Muscle of leg (tissue), 11 donors: Measurements from ENCODE around the gene SFR1. TPM values are rescaled to one million over a fixed set of nuclear protein-coding genes. Genes with fewer than 3 reads are reported as not detected.

Source experiments
- DNase-seq: peaks from one replicate; pipeline ENCODE4 v3.0.0; 2013
- H3K27ac ChIP-seq: one replicate; pipeline ENCODE4 v1.5.1; 2013; ENCODE audit warnings: mild to moderate bottlenecking, low read length, control low read depth
- H3K27me3 ChIP-seq: one replicate; pipeline ENCODE4 v1.6.1; 2013; ENCODE audit warnings: low read length; ENCODE audit not compliant: control insufficient read depth, insufficient read depth
- H3K36me3 ChIP-seq: one replicate; pipeline ENCODE4 v1.6.1; 2013; ENCODE audit warnings: low read length; ENCODE audit not compliant: control insufficient read depth, insufficient read depth
- H3K4me1 ChIP-seq: one replicate; pipeline ENCODE4 v1.6.1; 2013; ENCODE audit warnings: low read length; ENCODE audit not compliant: control insufficient read depth, insufficient read depth
- H3K4me3 ChIP-seq: one replicate; pipeline ENCODE4 v1.5.1; 2013; ENCODE audit warnings: low read length, control low read depth
- H3K9me3 ChIP-seq: replicated peaks from 2 replicates; pipeline ENCODE4 v1.6.1; 2013; ENCODE audit warnings: low read depth, low read length; ENCODE audit not compliant: control insufficient read depth
- WGBS: methylation state at CpG from one replicate; pipeline ENCODE4 v1.1.5; 2013; ENCODE audit warnings: missing lambda C conversion rate; ENCODE audit not compliant: insufficient coverage; 5-methylcytosine and 5-hydroxymethylcytosine counted together
- polyA plus RNA-seq, 8 donors: library from polyadenylated mRNA; unstranded; fragments of 120-200 nt; gene quantifications; one replicate each; pipeline versions ENCODE4 v1.2.1 to v1.2.3, GENCODE V29; 2013; ENCODE audit warnings: inconsistent platforms in 1 of 8, low replicate concordance in 1 of 8; ENCODE audit not compliant: insufficient read length in 8 of 8, insufficient read depth in 1 of 8
- total RNA-seq: library from RNA; stranded (reverse); fragments of 120-200 nt; gene quantifications from one replicate; pipeline ENCODE4 v1.2.4, GENCODE V29; 2013

The SFR1 gene
- total and polyA plus RNA-seq, 9 donors: 5.1 to 7.0 (median 5.9) TPM

DNA sequence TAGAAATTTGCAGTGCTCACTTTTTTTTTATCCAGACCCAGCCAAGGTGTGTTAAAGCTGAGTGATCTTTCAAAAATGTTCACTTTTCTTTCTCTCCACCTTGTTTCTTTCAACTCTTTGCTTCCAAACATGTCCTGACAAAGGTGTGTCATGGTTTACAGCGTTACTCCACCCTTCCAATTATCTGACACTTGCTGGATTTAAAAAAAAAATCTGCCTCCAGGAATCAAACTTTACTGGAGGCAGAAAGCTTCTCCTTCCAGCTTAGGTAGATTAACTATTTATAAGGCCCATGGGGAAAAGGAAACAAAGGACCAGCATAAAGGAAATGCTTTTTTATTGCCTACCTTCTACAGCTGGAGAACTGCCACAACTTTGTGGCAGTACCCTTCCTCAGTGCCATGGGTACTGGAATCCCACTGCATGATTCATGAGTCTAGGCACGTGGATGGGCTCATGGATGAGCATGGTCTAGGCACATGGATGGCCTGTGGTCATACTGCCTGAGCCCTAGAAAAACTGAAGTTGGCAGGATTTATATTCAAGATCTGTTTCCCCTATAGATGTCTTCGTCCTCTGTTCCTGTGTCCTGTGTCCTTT is 36.1 kb upstream of the SFR1 start, which contains the start of gene COL17A1:
Gene COL17A1 (minus strand): TSS at position 80 of the 600 bp plus-strand sequence. CDS start 5,207 bp downstream, outside the sequence.
- 68% methylated on average over 2 of the region's 3 CpGs for WGBS
- H3K27me3 ChIP-seq: peaks cover 2% of the 10 kb centered on the region
- no peaks in the 10 kb centered on the region for H3K36me3 ChIP-seq
- H3K9me3 ChIP-seq: no peaks in the 10 kb centered on the region
- no peak within 1 kb of the TSS for H3K4me3 ChIP-seq
- no peak for DNase-seq
- no peaks in the 10 kb centered on the region for H3K4me1 ChIP-seq
- no peak within 1 kb of the TSS for H3K27ac ChIP-seq

DNA sequence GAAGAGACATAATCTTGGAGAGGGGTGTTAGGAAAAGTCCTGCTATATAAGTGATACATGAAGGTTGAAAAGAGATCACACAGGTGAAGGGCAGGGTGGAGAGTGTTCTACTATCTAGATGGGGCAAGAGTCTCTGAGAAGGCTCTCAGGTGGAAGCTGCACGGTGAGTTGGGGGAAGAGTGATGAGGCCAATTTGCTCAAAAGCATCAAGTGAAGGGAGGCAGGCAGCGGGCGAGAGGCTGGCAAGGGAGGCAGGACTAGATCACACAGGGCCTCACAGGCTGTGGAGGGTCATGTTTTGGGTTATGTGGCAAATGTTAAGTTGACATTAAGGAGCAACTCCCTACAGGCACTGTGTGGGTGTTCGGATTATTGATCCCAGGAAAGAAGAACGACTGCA is 33.7 kb upstream of the SFR1 start:
- Histone ChIP-seq H3K36me3 (no peaks in the 10 kb centered on the region), H3K27me3 (no peaks in the 10 kb centered on the region), H3K9me3 (no peaks in the 10 kb centered on the region), H3K27ac (no peak overlapping the region), H3K4me3 (no peak overlapping the region), H3K4me1 (no peaks in the 10 kb centered on the region)
- DNase-seq: no peak
- WGBS: 86% methylated on average over 3 of the region's 5 CpGs

DNA sequence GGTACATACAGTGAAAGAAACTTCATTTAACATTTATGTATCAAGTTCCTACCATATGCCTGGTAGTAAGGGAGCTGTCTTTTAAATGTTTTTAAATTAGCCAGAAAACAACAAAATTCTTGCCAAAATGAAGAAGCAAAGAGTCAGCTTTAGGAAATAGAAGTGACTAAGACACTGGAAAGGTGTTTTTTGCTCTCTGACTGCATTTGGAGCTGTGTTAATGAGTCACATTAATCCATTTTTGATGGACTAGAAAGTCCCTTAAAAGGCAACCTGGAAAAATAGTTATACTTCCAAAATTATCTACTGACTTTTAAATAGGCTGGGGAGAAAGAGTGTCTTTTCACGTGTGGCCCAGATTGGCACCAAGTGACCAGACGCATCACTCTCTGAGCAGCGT is 32.4 kb upstream of the SFR1 start:
- no peaks in the 10 kb centered on the region for H3K27me3 ChIP-seq
- WGBS: 75% methylated on average over 2 of the region's 3 CpGs
- no peaks in the 10 kb centered on the region for H3K9me3 ChIP-seq
- H3K27ac ChIP-seq: no peak overlapping the region
- no peak for DNase-seq
- H3K4me1 ChIP-seq: no peaks in the 10 kb centered on the region
- H3K4me3 ChIP-seq: no peak overlapping the region
- H3K36me3 ChIP-seq: no peaks in the 10 kb centered on the region

DNA sequence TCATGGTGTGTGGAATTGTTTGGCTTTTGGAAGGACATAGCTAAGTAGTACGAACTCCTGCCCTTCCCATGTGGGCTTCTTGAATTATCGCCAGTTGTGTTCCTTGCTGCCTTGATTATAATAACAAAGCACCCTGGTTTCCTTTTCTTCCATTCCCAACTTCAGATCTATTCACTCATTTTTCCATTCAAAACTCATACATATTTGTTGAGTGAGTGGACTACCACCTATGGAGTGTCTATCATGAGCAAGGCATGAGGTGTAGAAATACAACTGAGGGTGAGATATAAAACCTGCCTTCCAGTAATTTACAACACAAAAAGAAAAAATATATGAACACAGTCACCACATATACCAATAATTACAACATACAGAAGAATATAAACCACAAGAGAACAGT is 31.4 kb upstream of the SFR1 start:
- H3K4me1 ChIP-seq: no peaks in the 10 kb centered on the region
- no peak for DNase-seq
- no CpG with 5 or more reads among the region's 2 CpGs for whole genome bisulfite sequencing
- no peak overlapping the region for H3K4me3 ChIP-seq
- H3K9me3 ChIP-seq: no peaks in the 10 kb centered on the region
- no peak overlapping the region for H3K27ac ChIP-seq
- no peaks in the 10 kb centered on the region for H3K36me3 ChIP-seq
- no peaks in the 10 kb centered on the region for H3K27me3 ChIP-seq

DNA sequence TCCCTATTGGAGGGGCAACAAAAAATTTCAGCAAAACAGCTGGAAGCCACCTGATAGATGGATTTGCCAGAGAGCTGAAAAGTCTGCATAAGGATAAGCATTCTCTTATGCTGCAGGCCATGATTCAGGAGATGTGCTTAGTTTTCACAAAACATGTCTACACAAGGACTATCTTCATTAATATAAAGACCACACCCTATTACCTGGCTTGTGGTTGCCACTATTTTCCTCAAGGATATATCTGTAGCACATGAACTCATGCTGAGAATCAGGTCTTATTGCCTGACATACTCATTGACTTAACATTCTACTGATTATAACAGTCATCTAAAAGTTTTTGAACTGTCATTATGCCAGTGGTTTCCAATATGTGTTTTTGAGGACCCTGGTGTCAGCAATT is 29.2 kb upstream of the SFR1 start:
- no peak overlapping the region for H3K4me3 ChIP-seq
- no peak for DNase-seq

DNA sequence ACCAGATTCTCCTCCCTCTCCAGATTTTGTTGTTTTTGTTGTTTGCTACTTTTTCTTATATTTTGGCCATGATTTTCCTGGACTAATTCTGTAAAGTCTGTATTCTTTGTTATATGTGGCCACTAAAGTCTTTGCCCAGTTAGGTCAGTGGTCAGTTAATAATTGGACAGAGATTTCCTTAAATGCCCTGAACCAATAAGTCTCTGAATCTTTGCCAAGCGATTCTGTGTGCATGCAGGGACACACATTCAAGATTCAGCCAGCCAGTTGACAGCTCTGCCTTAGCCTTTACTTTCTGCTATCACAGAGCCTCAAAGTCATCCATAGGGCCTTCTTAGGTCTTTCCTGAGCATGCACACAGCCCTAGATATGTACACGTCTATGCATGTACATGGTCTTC is 25.3 kb upstream of the SFR1 start:
- H3K4me3 ChIP-seq: no peak overlapping the region
- H3K36me3 ChIP-seq: no peaks in the 10 kb centered on the region
- DNase-seq: no peak
- WGBS: 91% methylated on average over 1 of the region's 2 CpGs
- peaks cover 5% of the 10 kb centered on the region for H3K9me3 ChIP-seq
- no peaks in the 10 kb centered on the region for H3K4me1 ChIP-seq
- H3K27me3 ChIP-seq: no peaks in the 10 kb centered on the region
- H3K27ac ChIP-seq: no peak overlapping the region

More for the DNA sequence above, 29.2 kb upstream of the SFR1 start:
- Histone ChIP-seq H3K27ac (no peak overlapping the region), H3K4me1 (no peaks in the 10 kb centered on the region), H3K27me3 (no peaks in the 10 kb centered on the region), H3K36me3 (no peaks in the 10 kb centered on the region), H3K9me3 (peaks cover 5% of the 10 kb centered on the region)

DNA sequence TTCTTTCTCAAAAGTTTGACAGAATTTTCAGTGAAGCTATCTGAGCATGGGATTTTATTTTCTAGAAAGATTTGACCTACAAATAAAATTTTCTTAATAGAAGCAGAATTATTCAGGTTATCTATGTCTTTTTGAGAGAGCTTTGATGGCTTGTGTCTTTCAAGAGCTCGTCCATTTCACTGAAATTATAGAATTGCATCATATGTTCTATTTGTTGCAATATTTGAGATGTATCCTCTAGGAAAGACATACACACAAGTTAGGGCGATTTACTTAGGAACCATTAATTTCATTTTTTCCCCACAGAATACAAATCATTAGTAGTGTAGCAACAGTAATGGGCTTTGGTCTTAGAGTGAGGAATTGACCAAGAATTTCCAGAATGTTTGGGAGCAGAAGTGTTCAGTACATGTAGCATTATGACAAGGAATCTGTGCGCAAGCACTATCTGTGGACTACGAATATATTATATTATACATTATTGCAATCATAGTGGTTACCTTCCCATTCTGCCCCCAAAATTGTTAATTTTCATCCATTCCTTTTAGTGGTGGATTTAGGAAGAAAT is 23.5 kb upstream of the SFR1 start:
- Histone ChIP-seq H3K27me3 (no peaks in the 10 kb centered on the region), H3K4me1 (no peaks in the 10 kb centered on the region), H3K4me3 (no peak overlapping the region), H3K27ac (no peak overlapping the region), H3K36me3 (no peaks in the 10 kb centered on the region), H3K9me3 (peaks cover 5% of the 10 kb centered on the region)
- no peak for DNase-seq
- no CpG with 5 or more reads among the region's 4 CpGs for WGBS

DNA sequence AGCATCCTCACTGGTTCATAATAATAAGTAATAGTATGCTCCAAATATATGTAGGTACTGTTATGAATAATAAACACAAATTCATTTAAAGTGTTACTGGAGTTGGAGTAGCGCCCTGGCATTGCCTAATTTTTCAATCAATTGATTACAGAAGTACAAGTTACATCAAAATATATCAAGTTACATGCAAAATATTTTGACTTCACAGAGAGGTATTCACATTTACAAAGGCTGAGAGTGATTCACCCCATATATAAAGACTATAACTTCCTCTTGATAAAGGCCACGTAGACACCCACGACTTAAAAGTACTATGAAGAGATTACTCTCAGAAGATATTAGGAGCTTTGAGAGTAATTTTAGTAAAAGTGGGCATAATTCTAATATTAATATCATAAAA is 22.7 kb upstream of the SFR1 start:
- H3K36me3 ChIP-seq: no peaks in the 10 kb centered on the region
- no peak overlapping the region for H3K4me3 ChIP-seq
- H3K27ac ChIP-seq: no peak overlapping the region
- H3K9me3 ChIP-seq: peaks cover 5% of the 10 kb centered on the region
- H3K4me1 ChIP-seq: no peaks in the 10 kb centered on the region
- WGBS: no CpG with 5 or more reads among the region's 3 CpGs
- no peaks in the 10 kb centered on the region for H3K27me3 ChIP-seq
- DNase-seq: no peak

DNA sequence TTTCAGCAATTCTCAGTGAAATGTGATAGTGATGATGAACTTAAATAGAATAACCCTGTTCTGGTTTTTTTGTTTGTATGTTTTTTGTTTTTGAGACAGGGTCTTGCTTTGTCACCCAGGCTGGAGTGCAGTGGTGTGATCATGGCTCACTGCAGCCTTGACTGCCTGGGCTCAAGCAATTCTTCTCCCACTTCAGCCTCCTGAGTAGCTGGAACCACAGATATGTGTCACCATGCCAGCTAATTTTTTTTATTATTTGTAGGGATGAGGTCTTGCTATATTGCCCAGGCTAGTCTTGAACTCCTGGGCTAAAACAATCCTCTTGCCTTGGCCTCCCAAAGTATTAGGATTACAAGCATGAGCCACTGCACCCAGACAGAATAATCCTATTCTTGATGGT is 22.0 kb upstream of the SFR1 start:
- no peaks in the 10 kb centered on the region for H3K27me3 ChIP-seq
- no peaks in the 10 kb centered on the region for H3K36me3 ChIP-seq
- no peak overlapping the region for H3K27ac ChIP-seq
- H3K4me3 ChIP-seq: no peak overlapping the region
- H3K4me1 ChIP-seq: no peaks in the 10 kb centered on the region
- DNase-seq: no peak
- peaks cover 5% of the 10 kb centered on the region for H3K9me3 ChIP-seq

DNA sequence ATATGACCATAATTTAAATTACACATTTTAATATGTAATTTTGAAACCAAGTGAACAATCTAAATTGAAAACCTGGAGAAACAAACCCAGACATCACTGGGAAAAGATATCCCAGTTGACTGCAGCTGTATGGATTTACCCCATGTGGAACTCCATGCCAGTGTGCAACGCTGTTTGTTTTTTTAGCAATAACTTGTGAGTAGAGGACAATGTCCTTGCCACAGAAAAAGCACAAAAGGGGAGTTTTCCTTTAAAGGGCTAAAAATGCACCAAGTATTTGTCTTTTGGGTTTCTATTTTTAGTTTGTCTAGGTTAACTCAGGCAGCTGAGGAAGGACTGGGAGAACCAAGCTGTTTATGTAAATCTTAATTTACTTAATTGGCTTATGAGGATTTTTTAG is 21.2 kb upstream of the SFR1 start:
- H3K4me1 ChIP-seq: no peaks in the 10 kb centered on the region

DNA sequence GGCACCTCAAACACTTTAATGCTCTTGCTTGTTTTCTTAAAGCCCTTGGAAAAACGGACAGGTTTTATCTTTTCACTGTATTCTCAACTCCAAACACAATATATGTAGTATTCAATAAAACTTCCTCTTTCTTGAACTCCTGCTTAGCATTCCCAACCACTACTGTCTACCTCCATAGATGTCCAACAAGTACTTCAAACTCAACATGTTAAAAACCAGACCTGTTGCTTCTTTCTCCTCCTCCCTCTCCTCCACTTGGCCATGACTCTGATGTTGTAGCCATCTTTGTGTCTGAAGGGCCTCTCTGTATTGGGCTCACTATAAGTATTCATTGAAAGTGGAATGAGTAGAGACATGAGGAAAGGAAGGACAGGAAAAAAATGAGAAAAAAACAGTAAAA is 20.1 kb upstream of the SFR1 start:
- Histone ChIP-seq H3K4me3 (no peak overlapping the region), H3K27ac (no peak overlapping the region), H3K9me3 (peaks cover 3% of the 10 kb centered on the region), H3K27me3 (no peaks in the 10 kb centered on the region), H3K36me3 (no peaks in the 10 kb centered on the region), H3K4me1 (no peaks in the 10 kb centered on the region)
- 50% methylated on average over 1 of the region's 1 CpG for WGBS
- no peak for DNase-seq

More for the DNA sequence above, 21.2 kb upstream of the SFR1 start:
- WGBS: no CpG with 5 or more reads among the region's 1 CpG
- Histone ChIP-seq H3K27me3 (no peaks in the 10 kb centered on the region), H3K4me3 (no peak overlapping the region), H3K27ac (no peak overlapping the region), H3K9me3 (peaks cover 5% of the 10 kb centered on the region), H3K36me3 (no peaks in the 10 kb centered on the region)
- DNase-seq: no peak
